Naive thymus-derived CD8-positive, alpha-beta T cell (primary cell): Measurements from ENCODE around the gene POTEC. TPM values are rescaled to one million over a fixed set of nuclear protein-coding genes. Genes with fewer than 3 reads are reported as not detected.
"Not testable (repeated sequence)": the region's sequence is repeated elsewhere in the genome, so short reads cannot be mapped to it uniquely, and the experiment has no call there.

Experiments
- ATAC-seq, 2 donors: fragments of 150-1000 bp; cut with Tn5 transposase in 1 of 2; sonication (Bioruptor Pico), chemical (Tn5 transposase) in 1 of 2; 1 replicate in 1 of 2; 2 replicates in 1 of 2; pipeline ENCODE4 v1.10.0; 2021; ENCODE audit warnings: mild to moderate bottlenecking in 2 of 2, moderate library complexity in 2 of 2
- POLR2A ChIA-PET: fragments of 350-600 bp; sonication (Branson Sonifier 250); formaldehyde crosslinking; loops from one replicate; lab custom pipeline; 2021; ENCODE audit warnings: antibody characterized with exemption; lab: Charles Lee
- DNase-seq, 10 donors: peaks; one replicate each; pipeline versions ENCODE4 v3.0.0 to v3.0.0-alpha.2; 2020 to 2022
- H3K27ac Mint-ChIP-seq, 10 donors: one replicate each; pipeline ENCODE4 v1.8.0; 2020 to 2022; ENCODE audit warnings: mild to moderate bottlenecking in 10 of 10, mixed read lengths in 10 of 10, moderate library complexity in 4 of 10, inconsistent platforms in 1 of 10
- H3K27me3 Mint-ChIP-seq, 5 donors: one replicate each; pipeline ENCODE4 v1.8.0; 2021 to 2022; ENCODE audit warnings: mixed read lengths in 5 of 5
- H3K36me3 Mint-ChIP-seq, 3 donors: one replicate each; pipeline ENCODE4 v1.8.0; 2020 to 2022; ENCODE audit warnings: mixed read lengths in 3 of 3, mild to moderate bottlenecking in 2 of 3, inconsistent platforms in 1 of 3
- H3K4me1 Mint-ChIP-seq, 4 donors: one replicate each; pipeline ENCODE4 v1.8.0; 2021 to 2022; ENCODE audit warnings: mixed read lengths in 4 of 4
- H3K4me3 Mint-ChIP-seq, 10 donors: one replicate each; pipeline ENCODE4 v1.8.0; 2020 to 2022; ENCODE audit warnings: mild to moderate bottlenecking in 10 of 10, mixed read lengths in 10 of 10, moderate library complexity in 6 of 10, inconsistent platforms in 1 of 10
- H3K9me3 Mint-ChIP-seq, 9 donors: one replicate each; pipeline ENCODE4 v1.8.0; 2020 to 2022; ENCODE audit warnings: mixed read lengths in 9 of 9, mild to moderate bottlenecking in 3 of 9, inconsistent platforms in 1 of 9, moderate library complexity in 1 of 9
- polyA plus RNA-seq, 3 donors: library from polyadenylated mRNA; unstranded; fragments of 300-500 nt; fragmentation: Illumina TruSeq; gene quantifications; one replicate each; pipeline ENCODE4 v1.2.3, GENCODE V29; 2021
- total RNA-seq, 8 experiments: library from RNA in 2 of 8; stranded (reverse) in 2 of 8; gene quantifications; one replicate each; pipeline ENCODE4 v1.2.3 and lab custom pipeline; 2021 to 2026

POTEC gene
- total RNA-seq, result not detected
- not detected for polyA plus RNA-seq
- total RNA-seq (lab: John Stamatoyannopoulos, UW), result 0 to 0.09 (median 0) reads per million in 6 experiments

GRCh38 chr18:14543446-14543964, at the start of gene POTEC:
POTEC (minus strand) TSS chr18:14543600; CDS start chr18:14543146, 454 bp downstream.
- H3K4me1 Mint-ChIP-seq, H3K36me3 Mint-ChIP-seq, H3K27me3 Mint-ChIP-seq, DNase-seq, H3K27ac Mint-ChIP-seq, H3K4me3 Mint-ChIP-seq, H3K9me3 Mint-ChIP-seq, ATAC-seq, POLR2A ChIA-PET: not testable (repeated sequence)

GRCh38 chr18:14577971-14578370, 34.6 kb upstream of the POTEC start:
- H3K4me1 Mint-ChIP-seq, result no peaks in the 10 kb centered on the region
- DNase-seq, result no peak
- peaks cover 0 to 4% (median 2%) of the 10 kb centered on the region in 9 donors for H3K9me3 Mint-ChIP-seq
- H3K27me3 Mint-ChIP-seq, result peaks cover 0 to 2% (median 0%) of the 10 kb centered on the region in 5 donors
- POLR2A ChIA-PET, result no interaction called here
- no peaks in the 10 kb centered on the region for H3K36me3 Mint-ChIP-seq
- no peak overlapping the region for H3K27ac Mint-ChIP-seq
- no peak for ATAC-seq
- no peak overlapping the region for H3K4me3 Mint-ChIP-seq

GRCh38 chr18:14559502-14559901, 16.1 kb upstream of the POTEC start:
- DNase-seq, POLR2A ChIA-PET, H3K9me3 Mint-ChIP-seq, H3K4me3 Mint-ChIP-seq, H3K4me1 Mint-ChIP-seq, H3K27me3 Mint-ChIP-seq, H3K36me3 Mint-ChIP-seq, ATAC-seq, H3K27ac Mint-ChIP-seq: not testable (repeated sequence)

- H3K4me1 Mint-ChIP-seq, DNase-seq, H3K27ac Mint-ChIP-seq, H3K27me3 Mint-ChIP-seq, H3K9me3 Mint-ChIP-seq, H3K36me3 Mint-ChIP-seq, ATAC-seq, POLR2A ChIA-PET, H3K4me3 Mint-ChIP-seq: not testable (repeated sequence)
Observed at GRCh38 chr18:14531659-14532058, 11.7 kb downstream of the POTEC start.

- ATAC-seq, POLR2A ChIA-PET: not testable (repeated sequence)
Observed at GRCh38 chr18:14510707-14511106, 32.7 kb downstream of the POTEC start.

GRCh38 chr18:14503691-14504090, 39.7 kb downstream of the POTEC start:
- H3K4me3 Mint-ChIP-seq, H3K27me3 Mint-ChIP-seq, H3K27ac Mint-ChIP-seq, H3K4me1 Mint-ChIP-seq, ATAC-seq, POLR2A ChIA-PET, DNase-seq, H3K36me3 Mint-ChIP-seq: not testable (repeated sequence)
- H3K9me3 Mint-ChIP-seq, result peaks cover 0 to 13% (median 4%) of the 10 kb centered on the region in 9 donors

More at GRCh38 chr18:14510707-14511106, 32.7 kb downstream of the POTEC start:
- H3K27ac Mint-ChIP-seq, H3K4me1 Mint-ChIP-seq, H3K4me3 Mint-ChIP-seq, H3K36me3 Mint-ChIP-seq, H3K27me3 Mint-ChIP-seq, DNase-seq: not testable (repeated sequence)
- peaks cover 0 to 13% (median 4%) of the 10 kb centered on the region in 9 donors for H3K9me3 Mint-ChIP-seq

- H3K36me3 Mint-ChIP-seq, ATAC-seq, H3K4me3 Mint-ChIP-seq, H3K27ac Mint-ChIP-seq, POLR2A ChIA-PET, DNase-seq, H3K27me3 Mint-ChIP-seq, H3K9me3 Mint-ChIP-seq, H3K4me1 Mint-ChIP-seq: not testable (repeated sequence)
Observed at GRCh38 chr18:14501894-14502293, 41.5 kb downstream of the POTEC start.

- H3K36me3 Mint-ChIP-seq, H3K27me3 Mint-ChIP-seq, DNase-seq, H3K9me3 Mint-ChIP-seq, H3K4me1 Mint-ChIP-seq, H3K27ac Mint-ChIP-seq, ATAC-seq, POLR2A ChIA-PET: not testable (repeated sequence)
- H3K4me3 Mint-ChIP-seq, result peak overlapping the region in 1 of 10 donors; percentile 27
Observed at GRCh38 chr18:14489256-14490014, 54.0 kb downstream of the POTEC start.

GRCh38 chr18:14488789-14489188, 54.6 kb downstream of the POTEC start:
- H3K27ac Mint-ChIP-seq, result peak overlapping the region in 1 of 10 donors; percentile 59

GRCh38 chr18:14486926-14487580, 56.3 kb downstream of the POTEC start:
- DNase-seq, H3K9me3 Mint-ChIP-seq, H3K27me3 Mint-ChIP-seq, H3K27ac Mint-ChIP-seq, ATAC-seq, H3K4me3 Mint-ChIP-seq, POLR2A ChIA-PET, H3K4me1 Mint-ChIP-seq, H3K36me3 Mint-ChIP-seq: not testable (repeated sequence)

More at GRCh38 chr18:14488789-14489188, 54.6 kb downstream of the POTEC start:
- H3K27me3 Mint-ChIP-seq, H3K9me3 Mint-ChIP-seq, H3K4me1 Mint-ChIP-seq, H3K36me3 Mint-ChIP-seq, POLR2A ChIA-PET, DNase-seq, ATAC-seq: not testable (repeated sequence)
- H3K4me3 Mint-ChIP-seq, result peak overlapping the region in 1 of 10 donors; percentile 27

GRCh38 chr18:14479076-14479475, 64.3 kb downstream of the POTEC start:
- H3K27me3 Mint-ChIP-seq, H3K27ac Mint-ChIP-seq, H3K4me3 Mint-ChIP-seq, H3K9me3 Mint-ChIP-seq, H3K36me3 Mint-ChIP-seq, ATAC-seq, H3K4me1 Mint-ChIP-seq, DNase-seq, POLR2A ChIA-PET: not testable (repeated sequence)

GRCh38 chr18:14475520-14475919, 67.9 kb downstream of the POTEC start:
- H3K4me1 Mint-ChIP-seq, H3K9me3 Mint-ChIP-seq, POLR2A ChIA-PET, H3K36me3 Mint-ChIP-seq, ATAC-seq, H3K27me3 Mint-ChIP-seq, DNase-seq, H3K4me3 Mint-ChIP-seq: not testable (repeated sequence)
- H3K27ac Mint-ChIP-seq, result peak overlapping the region in 1 of 10 donors; percentile 11

- not testable (repeated sequence) for H3K27ac Mint-ChIP-seq
Observed at GRCh38 chr18:14474752-14475151, 68.6 kb downstream of the POTEC start.

More at GRCh38 chr18:14474752-14475151, 68.6 kb downstream of the POTEC start:
- H3K9me3 Mint-ChIP-seq, DNase-seq, ATAC-seq, H3K4me3 Mint-ChIP-seq, H3K4me1 Mint-ChIP-seq, H3K36me3 Mint-ChIP-seq, H3K27me3 Mint-ChIP-seq, POLR2A ChIA-PET: not testable (repeated sequence)
